ENCODE measurements around the gene FAM210B.

DNA sequence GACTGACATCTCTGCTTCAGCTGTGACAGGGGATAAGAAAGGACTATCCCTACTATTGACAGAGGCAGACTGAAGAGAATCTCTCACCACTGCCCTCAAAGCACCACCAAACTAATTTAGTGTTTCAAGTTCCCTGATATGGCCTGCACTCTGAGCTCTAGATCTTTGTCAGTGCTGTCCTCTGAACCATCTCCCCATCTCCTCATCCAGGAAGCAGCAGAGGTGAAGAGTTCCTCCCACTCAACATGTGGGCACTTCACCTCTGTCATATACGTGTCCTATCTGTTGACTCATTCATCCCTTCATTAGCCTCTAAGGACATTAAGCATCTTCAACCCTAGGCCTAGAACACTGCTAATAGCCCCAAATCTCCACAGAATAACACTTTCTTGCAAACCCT, 14.1 kb downstream of the FAM210B start:
- TF ChIP-seq, protein P1, sequence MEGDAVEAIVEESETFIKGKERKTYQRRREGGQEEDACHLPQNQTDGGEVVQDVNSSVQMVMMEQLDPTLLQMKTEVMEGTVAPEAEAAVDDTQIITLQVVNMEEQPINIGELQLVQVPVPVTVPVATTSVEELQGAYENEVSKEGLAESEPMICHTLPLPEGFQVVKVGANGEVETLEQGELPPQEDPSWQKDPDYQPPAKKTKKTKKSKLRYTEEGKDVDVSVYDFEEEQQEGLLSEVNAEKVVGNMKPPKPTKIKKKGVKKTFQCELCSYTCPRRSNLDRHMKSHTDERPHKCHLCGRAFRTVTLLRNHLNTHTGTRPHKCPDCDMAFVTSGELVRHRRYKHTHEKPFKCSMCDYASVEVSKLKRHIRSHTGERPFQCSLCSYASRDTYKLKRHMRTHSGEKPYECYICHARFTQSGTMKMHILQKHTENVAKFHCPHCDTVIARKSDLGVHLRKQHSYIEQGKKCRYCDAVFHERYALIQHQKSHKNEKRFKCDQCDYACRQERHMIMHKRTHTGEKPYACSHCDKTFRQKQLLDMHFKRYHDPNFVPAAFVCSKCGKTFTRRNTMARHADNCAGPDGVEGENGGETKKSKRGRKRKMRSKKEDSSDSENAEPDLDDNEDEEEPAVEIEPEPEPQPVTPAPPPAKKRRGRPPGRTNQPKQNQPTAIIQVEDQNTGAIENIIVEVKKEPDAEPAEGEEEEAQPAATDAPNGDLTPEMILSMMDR (IDR thresholded peaks at IDR 0.05 in 8 of 11, conservative IDR thresholded peaks at IDR 0.05 in 3 of 11) = no peak
- TF ChIP-seq POLR2A (IDR thresholded peaks at IDR 0.05) (no peak), POLR2AphosphoS5 (IDR thresholded peaks at IDR 0.05) (no peak)
